HG03139 (cell line): ENCODE data around the gene CDK14.
A peak's percentile ranks its signal among the peaks of the same experiment; 100 is the strongest.

Experiments used
- ATAC-seq: cut with Tn5 transposase; IDR thresholded peaks from one replicate; pipeline ENCODE4 v1.9.1; 2021; ENCODE audit not compliant: unreplicated experiment

The CDK14 gene

GRCh38 chr7:90988996-90989765, 393.1 kb downstream of the CDK14 start:
- ATAC-seq, result no peak

DNA sequence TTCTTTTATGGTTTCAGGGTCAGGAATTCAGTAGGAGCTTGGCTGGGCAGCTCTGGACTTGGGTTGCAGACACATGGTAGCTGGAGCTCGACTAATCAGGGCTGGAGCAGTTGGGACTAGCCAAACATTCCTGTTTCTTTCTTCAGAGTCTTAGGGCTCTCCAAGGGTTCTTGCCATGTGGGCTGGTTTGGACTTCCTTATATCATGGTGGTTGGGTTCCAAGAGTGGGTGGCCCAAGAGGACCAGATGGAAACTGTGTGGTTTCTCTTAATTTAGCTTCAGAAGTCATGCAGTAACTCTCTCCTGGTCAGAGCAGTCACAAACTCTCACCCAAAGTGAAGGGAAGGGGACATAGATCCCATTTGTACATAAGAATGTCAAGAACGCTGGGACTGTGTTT, 398.0 kb downstream of the CDK14 start:
- ATAC-seq, result no peak

DNA sequence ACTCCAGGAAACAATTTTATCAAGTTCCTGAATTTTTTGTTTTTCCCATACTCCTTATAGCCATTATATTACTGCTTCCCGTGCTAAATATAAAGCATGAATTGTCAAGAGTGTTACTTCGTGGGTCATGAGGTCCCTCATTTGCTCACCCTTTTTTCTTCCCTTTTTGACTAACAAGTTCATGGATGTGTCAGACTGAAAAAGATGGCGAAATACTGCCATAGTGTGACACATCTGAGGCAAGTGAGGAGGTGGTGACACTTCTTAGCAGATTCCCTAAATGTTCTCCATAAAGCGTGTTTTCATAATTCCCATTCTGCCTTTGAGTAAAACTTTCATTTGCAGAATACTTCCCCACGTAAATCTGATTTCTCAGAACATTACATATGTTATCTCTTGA, 398.5 kb downstream of the CDK14 start:
- ATAC-seq, result no peak

DNA sequence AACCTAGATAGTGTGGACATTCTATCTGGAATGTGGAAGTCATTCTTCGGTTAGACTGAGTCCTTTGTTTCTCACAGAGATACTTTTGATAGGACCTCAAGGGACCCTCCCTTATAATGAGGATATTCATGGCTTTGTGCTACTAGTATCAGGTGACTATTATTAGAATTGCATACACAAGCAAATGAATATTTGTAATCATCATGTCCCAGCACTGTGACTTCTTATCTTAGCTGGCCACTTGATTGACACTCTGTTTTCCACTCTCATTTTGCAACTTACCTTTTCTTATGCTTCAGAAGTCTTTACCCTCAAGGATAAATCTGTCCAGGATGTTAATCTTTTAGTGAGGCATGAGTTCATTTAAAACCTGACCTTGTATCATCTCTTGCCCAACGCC, 399.9 kb downstream of the CDK14 start:
- ATAC-seq, result no peak

- ATAC-seq, result no peak
These were observed 404.2 kb downstream of the CDK14 start for GRCh38 chr7:90999989-91000979.

DNA sequence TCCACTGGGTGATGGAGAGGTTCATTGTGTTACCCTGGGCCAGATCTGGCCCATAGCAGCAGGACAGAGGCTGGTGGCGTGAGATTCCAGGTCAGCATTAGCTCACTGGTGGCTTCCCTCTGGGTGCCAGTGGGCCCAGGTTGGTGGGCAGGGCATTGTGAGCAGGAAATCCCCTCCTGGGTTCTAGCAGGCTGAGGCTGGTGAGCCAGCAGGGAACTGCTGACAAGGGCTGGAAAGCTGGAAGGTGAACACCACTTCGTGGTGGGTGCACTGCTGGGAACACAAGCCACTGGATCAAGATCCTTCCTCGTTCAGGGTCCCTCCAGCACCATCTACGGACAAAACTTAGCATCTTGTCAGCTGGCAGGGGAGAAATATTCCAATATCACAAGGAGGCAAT, 408.9 kb downstream of the CDK14 start:
- no peak for ATAC-seq

GRCh38 chr7:91005841-91006240, 409.7 kb downstream of the CDK14 start:
- no peak for ATAC-seq

- ATAC-seq, result no peak
These were observed 411.2 kb downstream of the CDK14 start for GRCh38 chr7:91007371-91007770.

DNA sequence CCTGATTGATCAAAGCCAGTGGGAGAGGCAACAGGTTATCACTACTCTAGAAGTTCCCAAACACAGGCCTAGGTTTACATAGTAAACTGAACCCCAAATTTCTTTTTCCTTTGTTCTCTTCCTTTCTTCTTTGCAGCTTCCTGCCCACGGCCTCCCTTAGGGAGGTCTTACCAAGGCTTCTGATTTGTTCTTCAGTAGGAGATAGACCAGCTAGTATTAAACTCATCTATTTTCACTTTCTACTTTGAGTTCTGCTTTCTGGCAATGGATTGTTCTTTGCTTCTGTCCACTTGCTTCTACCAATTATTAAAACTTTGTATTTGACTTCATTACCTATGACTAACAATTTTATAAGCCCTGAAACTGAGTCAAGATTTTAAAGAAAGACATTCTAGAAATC, 417.0 kb downstream of the CDK14 start:
- no peak for ATAC-seq

- no peak for ATAC-seq
These were observed 423.7 kb downstream of the CDK14 start for GRCh38 chr7:91019686-91020385.

DNA sequence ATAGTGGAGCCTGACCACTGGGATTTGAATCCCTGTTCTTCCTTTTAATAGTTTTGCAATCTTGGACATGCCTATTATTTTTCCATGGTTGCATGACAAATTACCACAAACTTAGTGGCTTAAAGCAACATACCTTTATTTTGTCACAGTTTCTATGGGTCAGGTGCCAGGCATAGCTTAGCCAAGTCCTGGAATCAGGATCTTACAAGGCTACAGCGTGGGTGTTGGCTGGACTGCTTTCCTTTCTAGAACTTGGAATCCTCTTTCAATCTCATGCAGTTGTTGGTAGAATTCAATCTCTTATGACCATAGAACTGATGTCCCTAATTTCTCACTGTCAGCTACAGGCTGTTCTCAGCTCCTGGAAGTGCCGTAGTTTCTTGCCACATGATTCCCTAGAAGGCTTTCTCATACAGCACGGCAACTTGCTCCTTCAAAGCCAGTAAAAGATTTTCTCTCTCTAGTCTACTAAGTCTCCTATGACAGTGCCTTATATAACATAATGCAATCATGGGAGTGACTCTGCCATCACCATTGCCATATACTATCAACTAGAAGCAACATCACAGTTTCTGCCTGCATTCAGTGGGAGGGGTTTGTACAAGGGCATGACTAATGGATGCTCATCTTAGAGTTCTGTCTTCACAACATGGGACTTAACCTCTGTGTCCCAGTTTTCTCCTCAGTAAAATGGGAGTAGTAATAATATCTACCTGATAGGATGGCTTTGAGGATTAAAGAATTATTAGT, 424.7 kb downstream of the CDK14 start:
- no peak for ATAC-seq

DNA sequence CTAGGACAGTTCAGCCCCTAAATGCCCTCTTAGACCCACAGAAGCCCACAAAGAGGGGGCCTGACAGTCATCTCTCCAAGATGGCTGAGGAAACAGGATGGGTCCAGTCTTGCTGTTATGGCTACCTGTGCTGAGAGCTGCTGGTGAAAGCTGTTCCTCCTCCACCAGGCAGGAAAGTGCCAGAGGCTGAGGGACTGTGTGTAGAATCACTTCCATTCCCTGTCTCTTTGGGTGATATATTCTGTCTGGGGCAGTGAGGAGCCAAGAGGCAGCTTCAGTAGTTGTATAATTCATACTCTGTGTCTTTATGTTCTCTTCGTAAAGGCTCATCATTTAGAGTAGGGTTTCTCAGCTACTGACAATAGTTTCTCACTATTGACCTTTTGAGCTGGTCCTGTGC, 425.8 kb downstream of the CDK14 start:
- ATAC-seq, result no peak

GRCh38 chr7:91025906-91026390, 429.8 kb downstream of the CDK14 start:
- ATAC-seq, result no peak

- ATAC-seq, result no peak
These were observed 433.6 kb downstream of the CDK14 start for GRCh38 chr7:91029688-91030087.

GRCh38 chr7:91030680-91031380, 434.7 kb downstream of the CDK14 start:
- ATAC-seq, result no peak

DNA sequence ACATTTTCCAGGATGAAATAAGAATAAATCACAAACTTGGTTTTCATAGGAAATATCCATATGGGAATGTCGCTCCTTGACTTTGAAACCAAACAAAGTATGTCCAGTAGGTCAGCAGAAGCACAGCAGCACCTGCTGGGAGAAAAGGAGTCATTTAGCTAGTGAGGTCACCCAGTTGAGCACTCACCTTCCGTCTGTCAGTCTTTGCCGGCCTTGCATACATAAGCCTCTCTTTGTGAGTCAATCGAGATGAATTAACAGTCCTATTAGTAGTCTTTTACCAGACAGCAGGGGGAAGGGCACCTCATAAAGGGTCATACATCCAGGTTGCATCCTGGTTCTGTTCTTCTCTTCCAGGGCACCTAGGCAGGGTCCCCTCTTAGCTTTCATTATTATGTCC, 435.6 kb downstream of the CDK14 start:
- ATAC-seq, result no peak

DNA sequence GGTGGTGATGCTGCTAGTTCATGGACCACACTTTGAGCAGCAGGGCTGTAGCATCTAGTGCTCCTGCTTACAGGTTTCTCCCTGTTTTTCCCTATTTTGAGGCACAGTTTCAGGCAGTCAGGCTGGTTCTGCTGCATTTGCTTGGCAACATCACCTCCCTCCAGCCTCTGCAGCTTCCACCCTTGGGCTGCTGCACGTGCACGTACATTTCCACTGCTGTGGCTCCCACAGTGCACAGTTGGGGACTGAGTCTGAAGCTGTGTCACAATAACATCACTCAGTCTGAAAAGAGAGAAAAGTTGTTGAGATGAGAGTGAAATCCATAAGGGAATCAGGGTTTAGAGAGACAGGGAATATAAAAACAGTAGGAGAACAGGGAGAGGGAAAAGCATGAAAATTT, 437.5 kb downstream of the CDK14 start:
- ATAC-seq, result no peak

DNA sequence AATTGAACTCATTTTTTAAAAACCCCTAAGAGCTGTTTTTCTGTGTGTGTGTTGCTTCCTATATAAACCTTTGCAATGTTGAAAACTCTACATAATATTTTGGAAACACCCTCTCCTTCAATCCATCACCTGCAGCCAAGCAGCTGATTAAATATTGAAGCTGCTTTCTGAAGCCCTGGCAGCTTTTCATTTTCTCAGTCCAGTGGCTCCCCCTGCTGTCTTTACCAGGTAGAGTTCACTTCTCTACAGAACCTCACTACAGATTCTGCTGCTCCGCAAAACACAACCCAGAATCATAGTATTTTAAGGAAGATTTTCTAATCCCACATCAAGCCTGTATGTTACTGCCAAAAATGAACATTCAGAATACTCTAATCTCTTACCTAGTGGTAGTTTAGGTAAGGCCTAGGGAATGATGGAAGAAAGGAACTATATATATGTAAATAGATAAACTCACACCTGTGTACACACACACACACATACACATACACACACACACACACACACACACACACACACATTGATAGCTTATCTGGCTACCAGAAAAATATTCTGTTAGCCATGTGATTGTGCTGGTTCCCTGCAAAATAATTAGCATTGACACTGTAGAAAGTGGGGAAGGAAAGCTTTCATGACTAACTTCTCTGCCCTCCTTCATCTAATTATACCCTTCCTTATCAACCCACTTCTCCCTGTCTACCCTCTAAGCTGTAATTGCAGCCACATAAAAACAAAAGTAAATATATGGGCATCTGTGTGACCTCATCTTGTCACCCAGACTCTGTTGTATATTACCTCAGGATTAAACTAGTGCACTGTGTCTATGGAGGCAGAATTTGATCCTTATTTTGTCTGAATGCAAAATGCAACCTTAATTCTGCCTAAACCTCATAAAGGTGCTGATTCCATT, 438.6 kb downstream of the CDK14 start:
- ATAC-seq, result peak; percentile 48

DNA sequence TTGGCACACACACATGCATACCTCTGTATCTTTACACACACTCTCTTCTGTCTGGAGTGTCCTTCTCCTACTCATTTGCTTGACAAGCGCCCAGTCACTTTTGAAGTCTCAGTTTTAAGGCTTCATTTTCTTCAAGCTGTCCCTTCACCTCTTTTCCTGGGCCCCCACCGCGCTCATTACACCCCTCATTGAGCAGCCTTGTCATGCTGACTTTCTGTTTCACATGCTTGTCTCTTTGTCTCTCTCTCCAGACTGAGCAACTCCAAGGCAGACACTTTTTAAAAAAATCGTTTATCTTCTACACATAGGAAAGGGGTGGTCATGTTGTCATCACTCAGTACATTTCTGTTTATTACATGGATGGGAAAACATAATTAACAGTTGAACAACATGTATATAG, 442.9 kb downstream of the CDK14 start:
- ATAC-seq, result peak; percentile 56
